HG02884 (cell line): ENCODE results near the gene WDR17.
A peak's percentile ranks its signal among the peaks of the same experiment; 100 is the strongest.

Experiments used
- ATAC-seq: cut with Tn5 transposase; IDR thresholded peaks from one replicate; pipeline ENCODE4 v1.9.1; 2021; ENCODE audit warnings: mild to moderate bottlenecking, moderate library complexity; ENCODE audit not compliant: unreplicated experiment

WDR17 gene

DNA sequence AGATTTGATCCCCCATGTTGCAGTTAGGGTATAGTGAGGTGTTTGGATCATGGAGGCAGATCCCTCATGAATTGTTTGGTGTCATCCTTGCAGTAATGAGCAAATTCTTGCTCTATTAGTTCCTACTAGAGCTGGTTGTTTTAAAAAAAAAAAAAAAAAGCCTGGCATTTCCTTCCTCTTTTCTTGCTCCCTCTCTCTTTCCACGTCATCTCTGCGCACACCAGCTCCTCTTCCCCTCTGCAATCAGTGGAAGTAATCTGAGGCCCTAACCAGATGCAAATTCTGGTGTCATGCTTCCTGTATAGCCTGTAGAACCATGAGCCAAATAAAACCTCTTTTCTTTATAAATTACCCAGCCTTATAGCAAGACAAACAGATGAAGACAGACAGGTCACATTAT lies 24.5 kb downstream of the WDR17 start:
- no peak for ATAC-seq

DNA sequence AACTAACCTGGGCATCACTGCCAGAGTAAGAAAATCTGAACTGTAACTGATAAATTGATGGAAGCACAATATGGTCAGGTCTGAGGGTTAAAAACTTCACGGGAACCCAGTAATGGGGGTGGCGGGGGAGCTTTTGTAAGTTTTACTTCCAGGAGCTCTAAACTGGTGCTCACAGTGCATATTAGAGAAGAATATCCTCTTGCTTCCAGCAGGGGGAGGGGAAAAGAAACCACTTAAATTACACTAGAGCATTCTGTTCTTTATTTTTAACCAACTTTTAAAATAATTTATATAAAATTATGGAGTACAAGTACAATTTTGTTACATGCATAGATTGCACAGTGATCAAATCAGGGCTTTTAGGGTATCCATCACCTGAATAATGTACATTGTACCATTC lies 33.7 kb downstream of the WDR17 start:
- no peak for ATAC-seq

DNA sequence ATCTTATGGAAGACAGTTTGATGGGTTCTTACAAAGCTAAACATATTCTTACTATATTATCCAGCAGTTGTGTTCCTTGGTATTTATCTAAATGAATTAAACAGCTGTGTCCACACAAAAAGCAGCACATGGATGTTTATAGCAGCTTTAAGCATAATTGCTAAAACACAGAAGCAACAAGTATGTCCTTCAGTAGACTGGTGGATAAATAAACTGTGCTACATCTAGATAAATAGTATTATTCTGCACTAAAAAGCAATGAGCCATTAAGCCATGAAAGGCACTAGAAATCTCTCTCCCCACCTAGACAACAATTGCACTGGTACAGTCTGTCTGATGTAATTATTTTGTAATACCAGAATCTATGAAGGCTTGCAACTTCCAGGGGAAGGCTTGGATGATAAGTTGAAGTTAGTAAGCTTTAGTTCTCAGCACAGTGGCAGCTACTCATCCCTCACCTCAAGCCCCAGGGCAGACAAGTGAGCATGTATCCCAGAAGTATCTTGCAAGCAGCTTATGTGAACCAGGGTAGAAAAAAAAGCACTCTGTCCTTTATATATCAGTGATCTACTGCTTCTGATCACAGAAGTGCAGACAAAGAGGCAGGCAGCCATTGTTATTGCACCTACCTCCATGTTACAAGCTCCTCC lies 36.9 kb downstream of the WDR17 start:
- no peak for ATAC-seq

DNA sequence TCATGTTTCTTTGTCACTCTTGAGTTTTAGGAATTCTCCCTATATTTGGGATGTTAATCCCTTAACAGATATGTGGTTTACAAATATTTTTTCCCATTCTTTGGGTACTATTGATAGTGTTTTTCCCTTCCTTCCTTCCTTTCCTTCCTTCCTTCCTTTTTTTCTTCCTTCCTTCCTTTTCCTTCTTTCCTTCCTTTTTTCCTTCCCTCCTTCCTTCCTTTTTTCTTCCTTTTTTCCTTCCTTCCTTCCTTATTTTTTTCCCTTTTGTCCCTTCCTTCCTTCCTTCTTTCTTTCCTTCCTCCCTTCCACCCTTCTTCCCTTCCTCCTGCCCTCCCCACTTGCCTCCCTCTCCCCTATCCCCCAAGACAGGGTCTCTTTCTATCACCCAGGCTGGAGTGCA lies 42.1 kb downstream of the WDR17 start:
- ATAC-seq, result no peak

DNA sequence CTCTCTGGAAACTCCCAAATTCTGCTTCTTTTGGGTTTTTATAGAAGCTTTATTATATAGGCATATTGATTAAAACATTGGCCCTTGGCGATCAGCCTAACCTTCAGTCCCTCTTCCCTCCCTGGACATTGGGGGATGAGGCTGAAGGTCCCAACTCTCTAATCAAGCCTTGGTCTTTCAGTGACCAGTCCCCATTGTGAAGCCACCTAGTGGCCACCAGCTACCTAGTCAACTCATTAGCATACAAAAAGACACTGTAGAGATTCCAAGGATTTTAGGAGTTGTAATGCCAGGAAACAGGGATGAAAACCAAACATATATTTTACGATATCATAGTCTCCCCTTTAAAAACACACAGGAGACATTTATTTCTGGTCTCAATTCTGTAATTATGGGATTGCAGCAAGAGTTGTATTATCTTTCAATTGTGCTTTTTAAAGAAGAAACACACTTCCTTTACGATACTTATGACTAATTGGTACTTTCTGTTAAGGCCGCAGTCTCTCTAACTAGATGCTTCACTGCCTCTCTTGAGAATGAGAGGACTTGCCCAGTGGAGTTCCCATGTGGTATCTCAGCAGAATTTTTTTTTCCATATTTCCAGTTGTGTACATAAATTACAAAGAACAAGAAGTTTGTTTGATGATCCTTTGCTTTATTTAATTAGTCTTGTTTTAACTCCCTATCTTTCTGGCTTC lies 58.2 kb downstream of the WDR17 start:
- ATAC-seq, result peak; percentile 100

DNA sequence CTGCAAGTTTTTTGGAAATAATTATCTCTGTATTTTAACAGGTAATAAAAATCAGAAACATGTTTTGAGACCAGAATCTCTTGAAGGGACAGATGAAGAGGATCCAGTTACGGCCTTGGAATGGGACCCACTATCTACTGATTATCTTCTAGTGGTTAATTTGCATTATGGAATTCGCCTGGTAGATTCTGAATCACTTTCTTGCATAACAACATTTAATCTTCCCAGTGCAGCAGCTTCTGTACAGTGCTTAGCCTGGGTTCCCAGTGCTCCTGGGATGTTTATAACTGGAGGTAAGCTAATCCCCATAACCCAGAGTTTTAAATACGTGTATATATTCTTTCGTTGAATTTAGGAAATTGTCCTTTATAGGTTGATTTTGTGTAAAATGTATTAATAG lies 59.4 kb downstream of the WDR17 start:
- ATAC-seq, result no peak

DNA sequence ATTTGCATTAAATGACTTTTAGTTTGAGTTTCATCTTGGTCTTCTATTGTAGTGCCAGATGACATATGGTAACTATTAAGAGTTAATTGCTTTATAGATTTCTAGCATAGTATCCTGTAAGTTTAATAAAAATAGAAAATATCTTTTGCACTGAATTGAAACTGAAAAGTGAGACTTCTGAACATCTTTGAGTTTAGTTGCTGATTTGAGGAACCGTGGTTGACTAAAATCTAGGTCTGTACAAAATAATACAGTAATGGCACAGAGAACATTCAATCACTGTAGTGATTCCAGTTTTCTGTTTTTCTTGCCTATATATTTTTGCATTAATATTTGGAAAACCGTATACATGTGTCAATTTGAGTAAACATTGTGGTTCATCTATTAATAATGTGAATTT lies 69.0 kb downstream of the WDR17 start:
- peak; percentile 60 for ATAC-seq

DNA sequence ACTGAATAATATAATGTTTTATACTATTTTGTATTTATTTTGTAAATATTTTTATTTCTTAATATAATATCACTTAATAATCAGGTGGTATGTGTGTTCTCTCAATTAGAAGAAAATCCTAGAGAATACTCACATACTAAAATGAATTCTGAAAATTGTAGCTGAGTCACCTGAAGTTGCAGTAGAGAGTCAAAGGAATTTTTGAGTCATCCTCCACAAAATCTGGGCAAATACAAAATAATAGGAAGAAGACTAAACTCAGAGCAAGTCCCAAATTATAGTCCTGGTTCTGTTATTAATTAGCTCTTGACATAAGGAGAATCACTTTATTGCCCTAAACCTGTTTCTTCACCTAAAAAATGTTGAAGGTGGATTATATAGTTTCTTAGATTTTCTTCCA lies 72.0 kb downstream of the WDR17 start:
- ATAC-seq, result no peak

DNA sequence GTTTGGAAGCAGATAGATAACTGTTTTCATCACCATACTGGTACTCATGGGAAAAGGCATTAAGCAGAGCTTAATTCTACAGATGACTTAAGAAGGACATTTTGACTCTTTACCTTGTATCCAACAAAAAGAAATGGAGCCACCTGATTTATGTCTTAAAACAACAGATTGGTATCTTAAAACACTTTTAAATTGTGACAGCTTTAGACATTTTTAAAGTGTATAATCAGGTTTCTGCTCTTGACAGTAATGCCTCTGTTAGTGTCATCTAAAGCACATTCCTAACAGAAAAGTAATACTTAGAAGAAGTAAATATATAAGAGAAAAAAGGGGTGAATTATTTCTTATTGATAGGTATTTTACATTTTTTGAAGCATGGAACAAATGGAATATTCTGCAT lies 73.9 kb downstream of the WDR17 start:
- ATAC-seq, result no peak

DNA sequence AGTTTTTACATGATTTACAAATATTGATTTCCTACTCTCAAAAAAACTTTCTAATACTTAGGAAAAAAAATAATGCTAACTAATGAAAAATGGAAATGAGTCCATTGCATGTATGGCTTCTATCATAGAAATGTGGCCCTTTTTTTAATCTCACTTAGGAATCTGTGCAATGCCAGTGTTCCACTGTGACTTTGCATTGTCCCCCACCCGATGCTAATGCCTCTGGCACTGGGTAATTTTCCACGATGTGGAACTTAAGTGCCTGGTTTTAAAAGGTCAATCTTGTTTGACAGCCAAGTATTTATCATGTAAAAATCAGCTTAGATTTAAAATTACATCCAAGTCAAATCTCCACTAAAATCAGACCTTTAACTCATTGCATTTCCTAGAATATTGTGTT lies 76.6 kb downstream of the WDR17 start:
- ATAC-seq, result no peak

DNA sequence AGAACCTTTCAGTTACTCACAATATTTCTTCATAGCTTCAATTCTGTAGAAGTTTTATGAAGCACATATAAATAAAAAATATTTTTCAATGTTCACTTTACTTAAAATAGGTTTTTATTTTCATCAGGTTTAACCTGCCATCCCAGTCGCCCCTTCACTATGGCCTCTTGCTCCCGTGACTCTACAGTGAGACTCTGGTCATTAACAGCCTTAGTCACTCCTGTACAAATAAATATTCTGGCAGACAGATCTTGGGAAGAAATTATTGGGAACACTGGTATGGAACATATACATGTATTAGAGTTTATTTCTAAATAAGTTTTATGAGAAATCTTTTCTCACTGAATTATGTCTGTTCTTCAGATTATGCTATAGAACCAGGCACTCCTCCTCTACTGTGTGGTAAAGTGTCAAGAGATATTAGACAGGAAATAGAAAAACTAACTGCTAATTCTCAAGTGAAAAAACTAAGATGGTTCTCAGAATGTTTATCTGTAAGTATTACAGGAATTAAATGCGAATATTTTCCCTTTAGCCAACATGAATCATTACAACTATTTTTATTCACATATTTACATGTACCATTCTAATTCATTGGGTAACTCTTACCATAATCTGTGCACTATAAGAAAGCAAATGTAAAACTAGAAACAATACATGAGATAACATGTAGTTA lies 84.2 kb downstream of the WDR17 start:
- ATAC-seq, result no peak

DNA sequence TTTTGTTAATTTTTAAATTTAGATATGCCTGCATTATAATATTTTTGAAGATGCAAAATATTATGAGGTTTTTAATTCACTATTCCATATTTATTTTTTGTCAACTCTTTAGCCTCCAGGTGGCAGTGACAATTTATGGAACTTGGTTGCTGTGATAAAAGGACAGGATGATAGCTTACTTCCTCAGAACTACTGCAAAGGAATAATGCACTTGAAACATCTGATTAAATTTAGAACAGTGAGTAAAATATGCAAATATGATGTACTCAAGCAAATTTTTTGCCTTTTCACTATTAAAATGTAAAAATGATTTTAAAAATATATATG lies 84.7 kb downstream of the WDR17 start:
- peak; percentile 60 for ATAC-seq

DNA sequence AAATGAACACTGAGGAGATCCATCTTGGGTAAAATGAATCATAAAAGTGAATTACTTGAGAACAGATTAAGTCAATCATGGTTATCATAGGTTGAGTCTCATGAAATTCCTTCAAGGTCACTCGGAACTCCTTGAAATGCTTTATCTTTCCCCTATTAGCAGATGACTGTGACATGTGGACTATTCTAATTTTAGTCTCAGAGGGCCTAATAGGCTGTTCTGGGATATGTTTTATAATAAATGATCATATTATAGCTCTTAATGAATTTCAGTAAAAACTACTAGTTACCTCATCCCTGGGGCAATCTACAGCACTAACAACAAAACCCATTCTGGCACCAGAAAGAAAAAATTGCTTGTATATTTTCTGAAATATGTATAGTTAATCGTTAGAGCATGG lies 85.1 kb downstream of the WDR17 start:
- no peak for ATAC-seq

DNA sequence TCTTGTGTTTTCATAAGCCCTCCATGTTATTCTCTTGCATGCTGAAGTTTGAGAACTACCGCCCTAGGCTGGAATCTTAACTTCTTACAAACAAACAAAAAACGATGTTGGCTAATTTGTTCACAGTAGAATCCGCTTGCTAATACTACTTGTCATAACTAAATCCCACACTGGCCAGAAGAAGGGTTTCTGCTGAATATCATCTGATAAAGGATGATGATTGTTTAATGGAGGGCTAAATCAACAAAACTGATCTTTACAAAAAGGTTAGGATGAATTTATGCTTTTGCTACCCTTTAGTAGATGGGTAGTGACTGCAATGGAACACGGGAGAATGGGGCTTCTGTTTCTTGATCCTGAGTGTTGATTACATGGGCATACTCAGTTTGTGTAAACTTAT lies 87.5 kb downstream of the WDR17 start:
- ATAC-seq, result no peak

DNA sequence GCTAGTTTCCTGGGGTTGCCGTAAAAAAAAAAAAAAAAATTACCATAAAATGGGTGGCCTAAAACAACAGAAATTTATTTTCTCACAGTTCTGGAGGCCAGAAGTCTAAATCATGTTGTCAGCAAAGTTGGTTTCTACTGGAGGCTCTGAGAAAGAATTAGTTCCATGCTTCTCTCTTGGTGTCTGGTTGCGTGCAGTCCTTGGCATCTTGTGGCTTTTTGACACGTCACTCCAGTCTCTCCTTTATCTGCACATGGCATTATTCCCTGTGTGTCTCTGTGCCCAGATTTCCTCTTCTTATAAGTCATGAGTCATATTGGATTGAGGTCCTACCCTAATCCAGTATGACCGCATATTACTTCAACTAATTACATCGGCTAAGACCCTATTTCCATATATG lies 91.0 kb downstream of the WDR17 start:
- ATAC-seq, result no peak

DNA sequence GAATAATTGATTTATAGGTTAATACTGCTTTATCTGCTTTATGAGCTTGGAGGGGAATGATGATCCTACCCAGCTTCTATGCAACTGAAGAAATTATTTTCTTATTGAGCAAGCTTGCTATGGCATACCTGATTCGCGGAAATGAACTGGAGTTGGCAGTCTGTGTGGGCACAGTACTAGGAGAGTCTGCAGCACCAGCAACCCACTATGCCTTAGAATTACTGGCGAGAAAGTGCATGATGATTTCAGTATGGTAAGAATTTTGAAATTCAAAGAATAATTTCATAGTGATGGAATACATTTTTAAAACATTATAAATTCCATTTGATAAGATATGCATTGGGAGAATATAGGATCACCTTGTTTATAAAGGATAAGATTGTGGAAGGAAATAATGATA lies 97.4 kb downstream of the WDR17 start:
- no peak for ATAC-seq

DNA sequence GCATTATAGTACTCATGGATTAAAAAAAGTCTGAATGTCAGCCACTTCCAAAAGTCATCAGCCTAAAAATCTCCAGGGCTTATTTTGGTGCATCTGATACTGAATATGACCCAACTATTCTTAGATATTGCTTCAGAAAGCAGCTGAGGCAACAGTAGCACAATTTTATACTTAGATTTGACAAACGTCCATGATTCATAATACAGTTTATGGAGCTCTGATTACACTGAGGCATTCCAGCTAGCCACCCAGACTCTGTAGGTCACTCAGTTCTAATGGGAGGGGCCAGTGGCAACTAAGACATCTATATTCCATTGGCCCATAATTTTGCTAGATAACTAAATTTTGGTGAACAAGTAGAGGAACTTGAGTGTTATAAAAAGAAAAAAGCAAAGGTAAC lies 119.4 kb downstream of the WDR17 start:
- ATAC-seq, result no peak

DNA sequence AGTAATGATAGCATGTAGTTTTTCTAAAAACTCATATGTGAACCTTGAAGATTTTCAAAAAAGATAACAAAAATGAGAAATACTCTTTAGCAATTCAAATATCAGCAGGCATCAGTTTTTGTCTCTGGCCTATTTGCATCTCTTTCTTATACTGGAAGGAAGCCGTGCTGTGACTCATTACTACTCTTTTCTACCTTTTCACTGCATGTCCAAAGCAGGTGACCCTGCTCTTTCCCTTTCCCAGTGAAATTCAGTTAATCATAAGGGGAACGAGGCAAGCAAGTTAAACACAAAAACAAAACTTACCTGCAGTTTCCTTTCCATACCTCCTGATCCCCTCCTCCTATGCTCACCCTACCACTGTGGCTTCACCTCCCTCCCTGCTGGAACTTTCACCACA lies 120.4 kb downstream of the WDR17 start:
- no peak for ATAC-seq

DNA sequence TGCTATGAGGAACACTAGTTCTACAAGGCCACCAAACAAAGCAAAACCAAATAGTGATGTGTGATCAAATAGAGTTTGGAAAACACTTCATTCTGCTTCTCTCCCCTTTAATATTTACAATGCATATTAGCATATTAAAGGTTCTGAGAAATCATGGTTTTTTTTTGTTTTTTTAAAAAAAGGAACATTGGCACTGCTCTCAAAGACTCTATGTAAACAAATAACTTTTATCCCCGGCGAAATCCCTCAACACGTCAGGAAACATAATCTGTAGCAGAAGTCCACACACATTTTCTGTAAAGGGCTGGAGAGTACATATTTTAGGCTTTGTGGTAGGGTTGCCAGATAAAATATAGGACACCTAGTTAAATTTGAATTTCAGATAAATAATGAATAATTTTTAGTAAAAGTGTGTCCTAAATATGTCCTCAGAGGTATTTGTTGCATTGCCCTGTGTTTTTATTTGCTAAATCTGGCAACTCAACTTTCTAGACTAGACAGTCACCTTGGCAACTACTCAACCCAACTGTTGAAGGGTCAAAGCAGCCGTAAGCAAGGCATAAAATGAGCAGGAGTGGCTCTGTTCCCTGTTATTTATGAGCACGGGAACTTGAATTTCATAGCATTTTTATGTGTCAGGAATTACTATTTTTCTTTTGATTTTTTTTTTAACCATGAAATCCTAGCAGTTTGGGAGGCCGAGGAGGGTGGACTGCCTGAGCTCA lies 121.2 kb downstream of the WDR17 start:
- no peak for ATAC-seq

DNA sequence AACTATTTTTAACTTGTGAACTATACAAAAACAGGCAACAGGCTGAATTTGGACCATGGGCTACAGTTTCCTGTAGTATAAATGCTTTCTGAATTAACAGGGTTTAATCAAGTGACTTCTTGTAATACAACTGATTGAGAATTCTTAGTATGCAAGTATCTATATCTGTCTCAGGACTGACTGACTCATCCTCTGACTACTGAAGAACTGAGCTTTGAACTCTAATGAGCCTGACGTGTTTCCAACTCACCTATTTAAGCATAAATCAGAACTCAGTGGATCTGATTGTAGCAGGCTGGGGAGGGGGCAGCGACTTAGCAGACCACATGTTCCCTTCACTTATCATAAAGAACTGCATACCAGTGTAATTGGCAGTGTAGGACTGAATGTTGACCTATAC lies 122.0 kb downstream of the WDR17 start:
- no peak for ATAC-seq

DNA sequence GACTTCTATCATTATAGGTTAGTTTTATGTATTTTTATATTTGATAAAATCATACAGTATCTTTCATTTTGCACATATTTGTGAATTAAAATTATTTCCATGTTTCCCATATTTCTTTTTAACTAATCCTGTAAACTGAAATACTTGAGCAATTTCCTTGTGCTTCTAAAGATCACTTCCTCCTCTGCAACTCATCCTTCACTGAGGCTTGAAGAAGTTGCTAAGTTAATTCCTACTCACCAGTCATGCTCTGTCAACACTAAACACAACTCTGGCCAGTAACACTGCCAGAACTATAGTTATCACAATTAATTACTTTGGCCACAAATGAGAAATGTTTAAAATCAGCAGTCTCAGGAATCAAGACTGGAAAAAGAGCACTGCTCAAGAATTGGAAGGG lies 123.0 kb downstream of the WDR17 start:
- ATAC-seq, result no peak
